HepG2 (cell line): ENCODE measurements around the gene IFT52. TPM values are rescaled to one million over a fixed set of nuclear protein-coding genes. Genes with fewer than 3 reads are reported as not detected.

Experiments used
- CAMTA2 ChIP-seq: sonication (generic); formaldehyde crosslinking; IDR thresholded peaks from 2 replicates; pipeline ENCODE4 v1.4.0; 2020; ENCODE audit warnings: mild to moderate bottlenecking, missing genetic modification reagents, borderline replicate concordance
- ELF3 ChIP-seq: IDR thresholded peaks from 2 replicates; pipeline ENCODE4 v1.6.1; 2016; ENCODE audit warnings: missing genetic modification reagents, missing compliant biosample characterization
- ESRRA ChIP-seq: sonication (generic); formaldehyde crosslinking; IDR thresholded peaks from 2 replicates; pipeline ENCODE4 v1.5.1; 2020; ENCODE audit warnings: mild to moderate bottlenecking, low read depth, missing genetic modification reagents
- GFI1 ChIP-seq: sonication (generic); formaldehyde crosslinking; IDR thresholded peaks from 2 replicates; pipeline ENCODE4 v1.5.0; 2020; ENCODE audit warnings: missing genetic modification reagents, mild to moderate bottlenecking, borderline replicate concordance
- HDAC2 ChIP-seq: sonication (generic); formaldehyde crosslinking; IDR thresholded peaks from 2 replicates; pipeline ENCODE4 v1.4.0; 2020; ENCODE audit warnings: missing genetic modification reagents
- HOMEZ ChIP-seq: IDR thresholded peaks from 2 replicates; pipeline ENCODE4 v1.6.1; 2016; ENCODE audit warnings: low read depth
- ISL2 ChIP-seq: sonication (generic); formaldehyde crosslinking; IDR thresholded peaks from 2 replicates; pipeline ENCODE4 v1.5.0; 2020; ENCODE audit warnings: missing genetic modification reagents
- NKX3-1 ChIP-seq: sonication (generic); formaldehyde crosslinking; IDR thresholded peaks from 2 replicates; pipeline ENCODE4 v1.5.0; 2020; ENCODE audit warnings: missing genetic modification reagents
- PAXIP1 ChIP-seq: sonication (generic); formaldehyde crosslinking; conservative IDR thresholded peaks from 2 replicates; pipeline ENCODE4 v1.4.0; 2020; ENCODE audit warnings: mild to moderate bottlenecking, missing genetic modification reagents, moderate library complexity
- PRPF4 ChIP-seq: fragments of 200-400 bp; formaldehyde crosslinking; IDR thresholded peaks from 2 replicates; pipeline ENCODE4 v1.6.1; 2016; ENCODE audit warnings: low read length, low read depth; ENCODE audit not compliant: poor library complexity, severe bottlenecking
- SOX6 ChIP-seq, 2 experiments: fragments of 450-650 bp in 1 of 2; sonication (generic) in 1 of 2; formaldehyde crosslinking in 1 of 2; IDR thresholded peaks; 2 replicates each; pipeline versions ENCODE4 v1.4.0 to v1.6.1; 2017 to 2020; ENCODE audit warnings: antibody characterized with exemption in 1 of 2, mild to moderate bottlenecking in 1 of 2, missing genetic modification reagents in 1 of 2
- SP5 ChIP-seq: IDR thresholded peaks from 2 replicates; pipeline ENCODE4 v1.6.1; 2016; ENCODE audit warnings: low read depth, borderline replicate concordance
- TEF ChIP-seq: sonication (generic); formaldehyde crosslinking; IDR thresholded peaks from 2 replicates; pipeline ENCODE4 v1.5.0; 2020; ENCODE audit warnings: missing genetic modification reagents
- TFDP1 ChIP-seq: IDR thresholded peaks from 2 replicates; pipeline ENCODE4 v1.6.1; 2016; ENCODE audit warnings: missing compliant biosample characterization, missing genetic modification reagents, borderline replicate concordance
- ZNF121 ChIP-seq: sonication (generic); formaldehyde crosslinking; IDR thresholded peaks from 2 replicates; pipeline ENCODE4 v1.5.0; 2020; ENCODE audit warnings: mild to moderate bottlenecking, missing genetic modification reagents
- ZNF768 ChIP-seq: sonication (generic); formaldehyde crosslinking; IDR thresholded peaks from 2 replicates; pipeline ENCODE4 v1.4.0; 2020; ENCODE audit warnings: missing genetic modification reagents
- ZNF816 ChIP-seq: sonication (generic); formaldehyde crosslinking; IDR thresholded peaks from 2 replicates; pipeline ENCODE4 v1.8.0; 2022; ENCODE audit warnings: missing genetic modification reagents, mild to moderate bottlenecking, borderline replicate concordance
- ZNF841 ChIP-seq: sonication (generic); formaldehyde crosslinking; IDR thresholded peaks from 2 replicates; pipeline ENCODE4 v1.8.1; 2023; ENCODE audit warnings: missing genetic modification reagents, borderline replicate concordance
- polyA plus RNA-seq, 8 experiments: library from polyadenylated mRNA; depleted of rRNA in 3 of 8; stranded (reverse) in 7 of 8; unstranded in 1 of 8; fragments of >200 nt; fragmentation: Illumina TruSeq in 4 of 8; extraction: Trizol in 4 of 8; gene quantifications; 2 replicates each; pipeline versions ENCODE4 v1.2.1 to v1.2.3, GENCODE V29; 2011 to 2016; ENCODE audit warnings: low read depth in 4 of 8, missing spikeins in 1 of 8, mixed read lengths in 1 of 8; ENCODE audit not compliant: insufficient read depth in 1 of 8
- total RNA-seq, 5 experiments: library from RNA; depleted of rRNA; stranded (reverse); fragments of >200 nt; fragmentation: Illumina TruSeq; extraction: Trizol; gene quantifications; 2 replicates each; pipeline ENCODE4 v1.2.3, GENCODE V29; 2016; ENCODE audit warnings: low read depth in 1 of 5
- TF ChIP-seq, protein P1 (sequence below): sonication (generic); formaldehyde crosslinking; IDR thresholded peaks from 2 replicates; pipeline ENCODE4 v1.5.0; 2020; ENCODE audit warnings: missing genetic modification reagents

The IFT52 gene
- total and polyA plus RNA-seq, 2 of the 13 experiments (the other 11 are each of a cell fraction or from before 2014, with no cell fraction given), result 48.0 to 64.0 TPM

GRCh38 chr20:43666376-43667328, 75.9 kb downstream of the IFT52 start, which contains the start of gene MYBL2 (continued):
- TF ChIP-seq ELF3 (CRISPR knock-in tag) (peak; percentile 66; the same call in 1 of the 2 replicates), ZNF768 (CRISPR knock-in tag) (peak; percentile 54; the same call in 1 of the 2 replicates), ZNF841 (peak; percentile 80; the same call in 1 of the 2 replicates), PRPF4 (peak; percentile 11), ISL2 (CRISPR knock-in tag) (0 out of 2 replicates have a peak, but pooled peaks have one; percentile 17), ZNF816 (CRISPR knock-in tag) (peak; percentile 66; the same call in 1 of the 2 replicates), HDAC2 (CRISPR knock-in tag) (peak; percentile 71), TEF (no peak), TFDP1 (CRISPR knock-in tag) (peak; percentile 99), PAXIP1 (CRISPR knock-in tag) (no peak), GFI1 (no peak), NKX3-1 (peak; percentile 88), HOMEZ (CRISPR knock-in tag) (0 out of 2 replicates have a peak, but pooled peaks have one; percentile 20), ZNF121 (CRISPR knock-in tag) (peak; percentile 75), CAMTA2 (CRISPR knock-in tag) (peak; percentile 93; the same call in 1 of the 2 replicates), SP5 (peak; percentile 81), SOX6 (IDR thresholded peaks at IDR 0.05) (no peak), SOX6 (CRISPR knock-in tag; IDR thresholded peaks at IDR 0.05) (peak; percentile 45), ESRRA (no peak)
- TF ChIP-seq, protein P1, sequence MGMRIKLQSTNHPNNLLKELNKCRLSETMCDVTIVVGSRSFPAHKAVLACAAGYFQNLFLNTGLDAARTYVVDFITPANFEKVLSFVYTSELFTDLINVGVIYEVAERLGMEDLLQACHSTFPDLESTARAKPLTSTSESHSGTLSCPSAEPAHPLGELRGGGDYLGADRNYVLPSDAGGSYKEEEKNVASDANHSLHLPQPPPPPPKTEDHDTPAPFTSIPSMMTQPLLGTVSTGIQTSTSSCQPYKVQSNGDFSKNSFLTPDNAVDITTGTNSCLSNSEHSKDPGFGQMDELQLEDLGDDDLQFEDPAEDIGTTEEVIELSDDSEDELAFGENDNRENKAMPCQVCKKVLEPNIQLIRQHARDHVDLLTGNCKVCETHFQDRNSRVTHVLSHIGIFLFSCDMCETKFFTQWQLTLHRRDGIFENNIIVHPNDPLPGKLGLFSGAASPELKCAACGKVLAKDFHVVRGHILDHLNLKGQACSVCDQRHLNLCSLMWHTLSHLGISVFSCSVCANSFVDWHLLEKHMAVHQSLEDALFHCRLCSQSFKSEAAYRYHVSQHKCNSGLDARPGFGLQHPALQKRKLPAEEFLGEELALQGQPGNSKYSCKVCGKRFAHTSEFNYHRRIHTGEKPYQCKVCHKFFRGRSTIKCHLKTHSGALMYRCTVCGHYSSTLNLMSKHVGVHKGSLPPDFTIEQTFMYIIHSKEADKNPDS (CRISPR knock-in tag), result no peak
